22Rv1 (cell line): ENCODE measurements around the gene ADO.

Experiments
- ZFX ChIP-seq: fragments of 450-650 bp; IDR thresholded peaks from 2 replicates; pipeline ENCODE4 v1.6.1; 2017; ENCODE audit warnings: antibody characterized with exemption, borderline replicate concordance
- TF ChIP-seq, protein P1 (sequence below): fragments of 450-650 bp; IDR thresholded peaks from 2 replicates; pipeline ENCODE4 v1.5.1; 2017; ENCODE audit warnings: mild to moderate bottlenecking

GRCh38 chr10:62792261-62792660, 12.3 kb upstream of the ADO start:
- TF ChIP-seq, protein P1, sequence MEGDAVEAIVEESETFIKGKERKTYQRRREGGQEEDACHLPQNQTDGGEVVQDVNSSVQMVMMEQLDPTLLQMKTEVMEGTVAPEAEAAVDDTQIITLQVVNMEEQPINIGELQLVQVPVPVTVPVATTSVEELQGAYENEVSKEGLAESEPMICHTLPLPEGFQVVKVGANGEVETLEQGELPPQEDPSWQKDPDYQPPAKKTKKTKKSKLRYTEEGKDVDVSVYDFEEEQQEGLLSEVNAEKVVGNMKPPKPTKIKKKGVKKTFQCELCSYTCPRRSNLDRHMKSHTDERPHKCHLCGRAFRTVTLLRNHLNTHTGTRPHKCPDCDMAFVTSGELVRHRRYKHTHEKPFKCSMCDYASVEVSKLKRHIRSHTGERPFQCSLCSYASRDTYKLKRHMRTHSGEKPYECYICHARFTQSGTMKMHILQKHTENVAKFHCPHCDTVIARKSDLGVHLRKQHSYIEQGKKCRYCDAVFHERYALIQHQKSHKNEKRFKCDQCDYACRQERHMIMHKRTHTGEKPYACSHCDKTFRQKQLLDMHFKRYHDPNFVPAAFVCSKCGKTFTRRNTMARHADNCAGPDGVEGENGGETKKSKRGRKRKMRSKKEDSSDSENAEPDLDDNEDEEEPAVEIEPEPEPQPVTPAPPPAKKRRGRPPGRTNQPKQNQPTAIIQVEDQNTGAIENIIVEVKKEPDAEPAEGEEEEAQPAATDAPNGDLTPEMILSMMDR: no peak
- no peak for TF ChIP-seq ZFX
